ENCODE data around the gene PSME2. TPM values are rescaled to one million over a fixed set of nuclear protein-coding genes. Genes with fewer than 3 reads are reported as not detected.

The PSME2 gene
- total and polyA plus RNA-seq, 2 experiments from 2014 or later = 54.0 to 259 TPM

DNA sequence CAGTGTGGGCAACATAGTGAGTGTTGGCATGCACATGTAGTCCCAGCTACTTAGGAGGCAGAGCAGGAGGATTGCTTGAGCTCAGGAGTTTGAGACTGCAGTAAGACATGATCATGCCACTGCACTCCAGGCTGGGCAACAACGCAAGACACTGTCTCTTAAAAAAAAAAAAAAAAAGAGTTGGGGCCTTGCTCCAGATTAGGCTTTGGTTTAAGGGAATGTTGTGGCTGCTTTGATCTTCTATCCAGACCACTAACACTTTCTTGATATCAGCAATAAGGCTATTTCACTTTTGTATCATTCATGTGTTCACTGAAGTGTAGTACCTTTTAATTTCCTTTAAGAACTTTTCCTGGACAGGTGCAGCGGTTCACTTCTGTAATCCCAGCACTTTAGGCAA, 18.7 kb downstream of the PSME2 start:
- Mint-ChIP-seq H3K4me3 (no peak overlapping the region), H3K27me3 (ENCODE audit: insufficient read depth, low read depth, poor library complexity) (peaks cover 5% of the 10 kb centered on the region), H3K27ac (no peak overlapping the region), H3K36me3 (ENCODE audit: low read depth) (peaks cover 13% of the 10 kb centered on the region), H3K4me1 (peaks cover 9% of the 10 kb centered on the region), H3K9me3 (no peaks in the 10 kb centered on the region)
- H3K4me2 ChIP-seq = no peak overlapping the region
- no peak overlapping the region for H3K4me3 ChIP-seq
- no peak overlapping the region for H3K27ac ChIP-seq (ENCODE audit: low read depth)
- no peak for ATAC-seq
- H3K36me3 ChIP-seq (ENCODE audit: insufficient read depth) = no peaks in the 10 kb centered on the region
- H3K27me3 ChIP-seq (ENCODE audit: insufficient read depth) = no peaks in the 10 kb centered on the region
- H3F3A ChIP-seq (replicated peaks; ENCODE audit: low read depth) = peaks cover 7% of the 10 kb centered on the region; the same call in 1 of the 2 replicates
- 0 out of 2 replicates have a peak, but pooled peaks cover 4% of the 10 kb centered on the region for H3K4me1 ChIP-seq (ENCODE audit: insufficient read depth)
- H4K20me1 ChIP-seq (replicated peaks; ENCODE audit: insufficient read depth) = no peaks in the 10 kb centered on the region; the same call in 1 of the 2 replicates
- no peak for DNase-seq (ENCODE audit: low spot score)
- no peak overlapping the region for H2AFZ ChIP-seq
- TF ChIP-seq ZNF114 (CRISPR knock-in tag; IDR thresholded peaks at IDR 0.05) (no peak), EZH2phosphoT487 (IDR thresholded peaks at IDR 0.05; ENCODE audit: unreplicated experiment) (no peak)
- TF ChIP-seq, protein P1, sequence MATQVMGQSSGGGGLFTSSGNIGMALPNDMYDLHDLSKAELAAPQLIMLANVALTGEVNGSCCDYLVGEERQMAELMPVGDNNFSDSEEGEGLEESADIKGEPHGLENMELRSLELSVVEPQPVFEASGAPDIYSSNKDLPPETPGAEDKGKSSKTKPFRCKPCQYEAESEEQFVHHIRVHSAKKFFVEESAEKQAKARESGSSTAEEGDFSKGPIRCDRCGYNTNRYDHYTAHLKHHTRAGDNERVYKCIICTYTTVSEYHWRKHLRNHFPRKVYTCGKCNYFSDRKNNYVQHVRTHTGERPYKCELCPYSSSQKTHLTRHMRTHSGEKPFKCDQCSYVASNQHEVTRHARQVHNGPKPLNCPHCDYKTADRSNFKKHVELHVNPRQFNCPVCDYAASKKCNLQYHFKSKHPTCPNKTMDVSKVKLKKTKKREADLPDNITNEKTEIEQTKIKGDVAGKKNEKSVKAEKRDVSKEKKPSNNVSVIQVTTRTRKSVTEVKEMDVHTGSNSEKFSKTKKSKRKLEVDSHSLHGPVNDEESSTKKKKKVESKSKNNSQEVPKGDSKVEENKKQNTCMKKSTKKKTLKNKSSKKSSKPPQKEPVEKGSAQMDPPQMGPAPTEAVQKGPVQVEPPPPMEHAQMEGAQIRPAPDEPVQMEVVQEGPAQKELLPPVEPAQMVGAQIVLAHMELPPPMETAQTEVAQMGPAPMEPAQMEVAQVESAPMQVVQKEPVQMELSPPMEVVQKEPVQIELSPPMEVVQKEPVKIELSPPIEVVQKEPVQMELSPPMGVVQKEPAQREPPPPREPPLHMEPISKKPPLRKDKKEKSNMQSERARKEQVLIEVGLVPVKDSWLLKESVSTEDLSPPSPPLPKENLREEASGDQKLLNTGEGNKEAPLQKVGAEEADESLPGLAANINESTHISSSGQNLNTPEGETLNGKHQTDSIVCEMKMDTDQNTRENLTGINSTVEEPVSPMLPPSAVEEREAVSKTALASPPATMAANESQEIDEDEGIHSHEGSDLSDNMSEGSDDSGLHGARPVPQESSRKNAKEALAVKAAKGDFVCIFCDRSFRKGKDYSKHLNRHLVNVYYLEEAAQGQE (IDR thresholded peaks at IDR 0.05; ENCODE audit: unreplicated experiment) = no peak
- no peaks in the 10 kb centered on the region for H3K9me2 ChIP-seq (ENCODE audit: insufficient read depth)
- no peaks in the 10 kb centered on the region for H3K79me2 ChIP-seq (replicated peaks; ENCODE audit: insufficient read depth)

DNA sequence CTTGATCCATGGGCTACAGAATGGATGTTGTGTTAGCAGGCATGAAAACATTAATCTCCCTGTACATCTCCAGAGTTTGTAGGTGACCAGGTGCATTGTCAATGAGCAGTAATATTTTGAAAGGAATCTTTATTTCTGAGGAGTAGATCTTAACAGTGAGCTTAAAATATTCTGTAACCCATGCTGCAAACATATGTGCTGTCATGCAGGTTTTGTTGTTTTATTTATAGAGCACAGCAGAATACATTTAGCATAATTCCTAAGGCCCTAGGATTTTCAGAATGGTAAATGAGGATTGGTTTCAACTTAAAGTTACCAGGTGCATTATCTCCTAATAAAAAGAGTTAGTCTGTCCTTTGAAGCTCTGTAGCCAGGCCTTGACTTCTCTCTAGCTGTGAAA, 19.5 kb downstream of the PSME2 start:
- H3K4me1 Mint-ChIP-seq = peaks cover 4% of the 10 kb centered on the region
- Histone ChIP-seq H3K4me3 (no peak overlapping the region), H3K27ac (ENCODE audit: low read depth) (no peak overlapping the region), H2AFZ (no peak overlapping the region), H3F3A (replicated peaks; ENCODE audit: low read depth) (peaks cover 7% of the 10 kb centered on the region; the same call in 1 of the 2 replicates), H3K36me3 (ENCODE audit: insufficient read depth) (0 out of 2 replicates have a peak, but pooled peaks cover 3% of the 10 kb centered on the region), H3K4me2 (no peak overlapping the region), H3K4me1 (ENCODE audit: insufficient read depth) (0 out of 2 replicates have a peak, but pooled peaks cover 4% of the 10 kb centered on the region), H3K27me3 (ENCODE audit: insufficient read depth) (no peaks in the 10 kb centered on the region), H3K79me2 (replicated peaks; ENCODE audit: insufficient read depth) (no peaks in the 10 kb centered on the region), H3K9me2 (ENCODE audit: insufficient read depth) (no peaks in the 10 kb centered on the region), H4K20me1 (replicated peaks; ENCODE audit: insufficient read depth) (no peaks in the 10 kb centered on the region; the same call in 1 of the 2 replicates)
- DNase-seq (ENCODE audit: low spot score) (no peak), ATAC-seq (no peak)
- TF ChIP-seq, protein P2, sequence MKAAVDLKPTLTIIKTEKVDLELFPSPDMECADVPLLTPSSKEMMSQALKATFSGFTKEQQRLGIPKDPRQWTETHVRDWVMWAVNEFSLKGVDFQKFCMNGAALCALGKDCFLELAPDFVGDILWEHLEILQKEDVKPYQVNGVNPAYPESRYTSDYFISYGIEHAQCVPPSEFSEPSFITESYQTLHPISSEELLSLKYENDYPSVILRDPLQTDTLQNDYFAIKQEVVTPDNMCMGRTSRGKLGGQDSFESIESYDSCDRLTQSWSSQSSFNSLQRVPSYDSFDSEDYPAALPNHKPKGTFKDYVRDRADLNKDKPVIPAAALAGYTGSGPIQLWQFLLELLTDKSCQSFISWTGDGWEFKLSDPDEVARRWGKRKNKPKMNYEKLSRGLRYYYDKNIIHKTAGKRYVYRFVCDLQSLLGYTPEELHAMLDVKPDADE (IDR thresholded peaks at IDR 0.05) = no peak
- H3K4me3 Mint-ChIP-seq = no peak overlapping the region
- no peaks in the 10 kb centered on the region for H3K9me3 Mint-ChIP-seq
- H3K27me3 Mint-ChIP-seq (ENCODE audit: insufficient read depth, low read depth, poor library complexity) = peaks cover 5% of the 10 kb centered on the region
- no peak overlapping the region for H3K27ac Mint-ChIP-seq
- peaks cover 16% of the 10 kb centered on the region for H3K36me3 Mint-ChIP-seq (ENCODE audit: low read depth)
